Panc1 (cell line): ENCODE results near the gene SDK2. TPM values are rescaled to one million over a fixed set of nuclear protein-coding genes. Genes with fewer than 3 reads are reported as not detected.

Experiments
- ATAC-seq: fragments of 200-7000 bp; cut with Tn5 transposase; 2 replicates; pipeline ENCODE4 v1.9.1; 2020; ENCODE audit warnings: mild to moderate bottlenecking, moderate library complexity
- BruUV-seq: library from RNA; stranded (reverse); fragments of 400-500 nt; replicated peaks from 2 replicates; lab custom pipeline; 2021; lab: Mats Ljungman, UMichigan
- CTCF ChIA-PET: fragments of 300-600 bp; sonication (Branson Sonifier 250); formaldehyde crosslinking; loops from one replicate; lab custom pipeline; 2022; ENCODE audit warnings: antibody characterized with exemption; lab: Charles Lee
- POLR2A ChIA-PET: fragments of 300-600 bp; sonication (Branson Sonifier 250); formaldehyde crosslinking; loops from one replicate; lab custom pipeline; 2022; ENCODE audit warnings: antibody characterized with exemption; lab: Charles Lee
- DNase-seq: peaks from one replicate; pipeline ENCODE4 v3.0.0-alpha.2; 2010; ENCODE audit warnings: low read depth, low spot score
- H3K27ac ChIP-seq: 2 replicates; pipeline ENCODE4 v1.5.1; 2011; ENCODE audit warnings: mild to moderate bottlenecking, low read length, inconsistent platforms
- H3K27me3 ChIP-seq: fragments of 200-500 bp; sonication (Bioruptor generic); 2 replicates; pipeline ENCODE4 v1.6.0; 2014; ENCODE audit warnings: low read length, inconsistent platforms; ENCODE audit not compliant: control insufficient read depth, insufficient read depth
- H3K36me3 ChIP-seq: fragments of 200-500 bp; sonication (Bioruptor generic); 2 replicates; pipeline ENCODE4 v1.5.1; 2014; ENCODE audit warnings: inconsistent platforms, mild to moderate bottlenecking, low read length, moderate library complexity; ENCODE audit not compliant: control insufficient read depth, insufficient read depth
- H3K4me1 ChIP-seq: 2 replicates; pipeline ENCODE4 v1.5.1; 2011; ENCODE audit warnings: inconsistent platforms, mild to moderate bottlenecking, low read length, moderate library complexity; ENCODE audit not compliant: control insufficient read depth, insufficient read depth
- H3K4me3 ChIP-seq, 2 experiments: 2 replicates each; pipeline ENCODE4 v1.5.1; 2011 to 2012; ENCODE audit warnings: low read depth in 2 of 2, low read length in 2 of 2, mild to moderate bottlenecking in 2 of 2, inconsistent platforms in 1 of 2, moderate library complexity in 1 of 2
- H3K9me3 ChIP-seq: fragments of 200-500 bp; sonication (Bioruptor generic); 2 replicates; pipeline ENCODE4 v1.5.1; 2014; ENCODE audit warnings: low read depth, mild to moderate bottlenecking, inconsistent platforms, low read length, moderate library complexity; ENCODE audit not compliant: control insufficient read depth, insufficient read depth
- CTCF ChIP-seq: fragments of 450-650 bp; IDR thresholded peaks from 2 replicates; pipeline ENCODE4 v1.5.1; 2017; ENCODE audit warnings: mild to moderate bottlenecking
- POLR2AphosphoS5 ChIP-seq: IDR thresholded peaks from 2 replicates; pipeline ENCODE4 v1.6.1; 2012; ENCODE audit warnings: mild to moderate bottlenecking, low read depth, low read length, moderate library complexity
- SIN3A ChIP-seq: IDR thresholded peaks from 2 replicates; pipeline ENCODE4 v1.6.1; 2012; ENCODE audit warnings: low read depth, mild to moderate bottlenecking, low read length, moderate library complexity, borderline replicate concordance; ENCODE audit not compliant: insufficient read depth
- TCF7L2 ChIP-seq: IDR thresholded peaks from 2 replicates; pipeline ENCODE4 v1.6.1; 2011; ENCODE audit warnings: mild to moderate bottlenecking, low read depth, low read length, inconsistent platforms
- in situ Hi-C: cut with HindIII; loops from 2 replicates; pipeline ENCODE4 v1.10.0; 2016; ENCODE audit warnings: low sequenced_read_pairs, low pct_unique_long_range_greater_than_20kb
- intact Hi-C: fragments of 100-400 bp; cut with micrococcal nuclease; formaldehyde crosslinking; loops from one replicate; pipeline ENCODE4 v1.10.0; 2022; ENCODE audit not compliant: unreplicated experiment
- total RNA-seq: library from RNA; stranded (reverse); gene quantifications from one replicate; pipeline ENCODE4 v1.2.1, GENCODE V29; 2021; ENCODE audit not compliant: unreplicated experiment
- TF ChIP-seq, protein P1 (sequence below), 2 experiments: IDR thresholded peaks; 2 replicates each; pipeline ENCODE4 v1.6.1; 2011 to 2012; ENCODE audit warnings: low read depth in 2 of 2, control low read depth in 1 of 2, low read length in 1 of 2, mild to moderate bottlenecking in 1 of 2, moderate library complexity in 1 of 2; ENCODE audit not compliant: insufficient read depth in 1 of 2

SDK2 gene
- total RNA-seq, 1 experiment from 2014 or later, result 0.41 TPM

GRCh38 chr17:73538445-73538844 lies 105.8 kb downstream of the SDK2 start:
- intact Hi-C loops, result no loop called here
- H3K36me3 ChIP-seq, result no peaks in the 10 kb centered on the region
- DNase-seq (no peak), ATAC-seq (no peak)
- in situ Hi-C loops, result no loop called here
- TF ChIP-seq CTCF, result no peak
- TF ChIP-seq POLR2AphosphoS5, result no peak
- no peak for TF ChIP-seq TCF7L2
- TF ChIP-seq SIN3A, result no peak
- TF ChIP-seq, protein P1, sequence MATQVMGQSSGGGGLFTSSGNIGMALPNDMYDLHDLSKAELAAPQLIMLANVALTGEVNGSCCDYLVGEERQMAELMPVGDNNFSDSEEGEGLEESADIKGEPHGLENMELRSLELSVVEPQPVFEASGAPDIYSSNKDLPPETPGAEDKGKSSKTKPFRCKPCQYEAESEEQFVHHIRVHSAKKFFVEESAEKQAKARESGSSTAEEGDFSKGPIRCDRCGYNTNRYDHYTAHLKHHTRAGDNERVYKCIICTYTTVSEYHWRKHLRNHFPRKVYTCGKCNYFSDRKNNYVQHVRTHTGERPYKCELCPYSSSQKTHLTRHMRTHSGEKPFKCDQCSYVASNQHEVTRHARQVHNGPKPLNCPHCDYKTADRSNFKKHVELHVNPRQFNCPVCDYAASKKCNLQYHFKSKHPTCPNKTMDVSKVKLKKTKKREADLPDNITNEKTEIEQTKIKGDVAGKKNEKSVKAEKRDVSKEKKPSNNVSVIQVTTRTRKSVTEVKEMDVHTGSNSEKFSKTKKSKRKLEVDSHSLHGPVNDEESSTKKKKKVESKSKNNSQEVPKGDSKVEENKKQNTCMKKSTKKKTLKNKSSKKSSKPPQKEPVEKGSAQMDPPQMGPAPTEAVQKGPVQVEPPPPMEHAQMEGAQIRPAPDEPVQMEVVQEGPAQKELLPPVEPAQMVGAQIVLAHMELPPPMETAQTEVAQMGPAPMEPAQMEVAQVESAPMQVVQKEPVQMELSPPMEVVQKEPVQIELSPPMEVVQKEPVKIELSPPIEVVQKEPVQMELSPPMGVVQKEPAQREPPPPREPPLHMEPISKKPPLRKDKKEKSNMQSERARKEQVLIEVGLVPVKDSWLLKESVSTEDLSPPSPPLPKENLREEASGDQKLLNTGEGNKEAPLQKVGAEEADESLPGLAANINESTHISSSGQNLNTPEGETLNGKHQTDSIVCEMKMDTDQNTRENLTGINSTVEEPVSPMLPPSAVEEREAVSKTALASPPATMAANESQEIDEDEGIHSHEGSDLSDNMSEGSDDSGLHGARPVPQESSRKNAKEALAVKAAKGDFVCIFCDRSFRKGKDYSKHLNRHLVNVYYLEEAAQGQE (IDR thresholded peaks at IDR 0.05; ENCODE audit: insufficient read depth in 1 of 2, low read depth in 2 of 2, low read length in 1 of 2), result no peak
- no TSS peak for BruUV-seq
- H3K27ac ChIP-seq, result no peak overlapping the region
- H3K9me3 ChIP-seq, result no peaks in the 10 kb centered on the region
- ChIA-PET POLR2A (no interaction called here), CTCF (no interaction called here)
- peaks cover 2% of the 10 kb centered on the region; the same call in 1 of the 2 replicates for H3K27me3 ChIP-seq
- H3K4me3 ChIP-seq, result no peak overlapping the region
- no peaks in the 10 kb centered on the region for H3K4me1 ChIP-seq

DNA sequence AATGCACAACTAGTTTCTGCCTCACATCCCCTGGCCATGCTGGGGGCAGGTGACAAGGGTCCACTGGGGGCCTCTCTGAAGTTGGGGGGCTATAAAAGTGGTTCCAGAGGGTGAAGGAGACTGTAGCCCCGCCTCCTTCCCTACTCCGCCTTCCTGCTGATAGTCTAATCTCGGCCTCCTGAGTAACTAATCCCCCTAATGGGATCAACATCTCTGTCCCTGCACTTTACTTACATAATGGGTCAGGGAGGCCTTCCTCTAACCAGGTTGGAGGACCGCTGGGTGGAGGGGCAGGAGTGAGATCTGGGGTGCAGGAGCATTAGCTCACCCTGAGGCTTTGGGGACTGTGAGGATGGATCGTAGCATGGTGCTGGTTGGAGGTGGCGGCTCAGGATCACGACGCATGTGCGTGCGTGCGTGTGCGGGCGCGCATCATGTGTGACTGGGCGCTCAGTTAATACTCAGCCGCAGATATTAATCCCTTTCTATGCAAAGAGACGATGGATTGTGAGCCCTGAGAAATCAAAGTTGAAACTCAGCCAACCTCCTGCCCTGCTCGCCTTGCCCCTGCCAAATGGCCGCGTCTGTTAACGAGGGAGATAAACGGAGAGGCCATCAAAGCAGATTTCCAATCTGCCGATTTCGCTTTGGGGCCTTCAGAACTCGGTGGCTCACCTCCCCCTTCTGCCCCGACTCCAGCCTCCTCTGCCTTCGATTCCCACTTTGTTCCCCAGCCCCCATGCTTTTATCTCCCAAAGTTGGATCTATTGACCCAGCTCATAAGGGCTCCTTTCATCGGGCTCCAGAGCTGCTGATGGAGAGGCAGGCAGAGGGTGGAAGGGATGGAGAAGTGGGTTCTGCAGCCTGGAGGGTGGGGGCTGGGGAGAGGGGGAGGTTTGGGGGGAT lies 107.3 kb downstream of the SDK2 start:
- Histone ChIP-seq H3K4me3 (no peak overlapping the region), H3K4me1 (no peaks in the 10 kb centered on the region), H3K9me3 (no peaks in the 10 kb centered on the region), H3K27ac (no peak overlapping the region), H3K27me3 (no peaks in the 10 kb centered on the region; the same call in 1 of the 2 replicates), H3K36me3 (no peaks in the 10 kb centered on the region)
- ChIA-PET CTCF (no interaction called here), POLR2A (no interaction called here)
- in situ Hi-C loops, result no loop called here
- ATAC-seq (no peak), DNase-seq (no peak)
- intact Hi-C loops, result no loop called here
- no TSS peak for BruUV-seq
- TF ChIP-seq, protein P1 (IDR thresholded peaks at IDR 0.05; ENCODE audit: insufficient read depth in 1 of 2, low read depth in 2 of 2, low read length in 1 of 2), result no peak
- TF ChIP-seq CTCF (no peak), TCF7L2 (no peak), POLR2AphosphoS5 (no peak), SIN3A (no peak)
